Suppressor macrophage treated with lipopolysaccharide for 4 hours (primary cell): ENCODE measurements around the gene PHPT1.

ENCODE experiments used
- DNase-seq: peaks from one replicate; pipeline ENCODE4 v3.0.0-alpha.2; 2020

The PHPT1 gene

DNA sequence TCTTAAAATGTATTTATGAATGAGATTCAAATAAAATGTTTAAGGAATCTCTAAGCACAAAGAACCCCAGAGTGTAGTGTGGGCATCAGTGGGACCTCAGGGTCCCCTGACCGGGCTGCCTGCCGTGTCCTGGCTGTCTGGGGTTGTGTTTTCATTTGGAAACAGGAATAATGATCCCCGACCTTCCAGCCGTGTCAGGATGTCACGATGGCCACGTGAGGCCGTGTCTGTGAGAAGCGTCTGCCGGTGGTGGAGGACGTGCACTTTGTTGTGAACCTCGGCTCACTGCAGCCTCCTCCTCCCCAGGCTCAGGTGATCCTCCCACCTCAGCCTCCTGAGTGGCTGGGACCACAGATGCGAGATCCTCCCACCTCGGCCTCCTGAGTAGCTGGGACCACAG lies 41.5 kb downstream of the PHPT1 start:
- DNase-seq: no peak

GRCh38 chr9:136896027-136896426 lies 46.8 kb downstream of the PHPT1 start:
- DNase-seq: no peak

- no peak for DNase-seq
Observed at GRCh38 chr9:136898483-136899100, 49.4 kb downstream of the PHPT1 start.

DNA sequence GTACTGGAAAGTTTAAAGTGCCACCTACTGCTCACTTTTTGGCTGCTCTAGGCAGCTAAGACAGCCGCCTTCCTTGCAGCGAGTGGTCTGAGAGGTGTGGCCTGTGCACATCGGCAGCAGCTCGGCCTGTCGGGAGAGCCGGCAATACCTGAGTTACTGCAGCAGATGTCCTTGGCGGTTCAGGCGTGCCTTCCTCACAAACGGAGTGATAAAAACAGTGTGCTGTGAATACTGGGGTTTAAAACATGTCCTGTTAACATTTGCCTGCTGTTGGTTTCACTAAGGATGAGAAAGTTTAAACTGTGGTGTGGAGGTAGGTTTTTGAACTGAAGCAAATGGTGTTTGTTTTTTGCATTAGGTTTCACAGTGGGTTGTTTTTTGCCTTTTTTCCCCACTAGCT lies 50.0 kb downstream of the PHPT1 start:
- DNase-seq: no peak

DNA sequence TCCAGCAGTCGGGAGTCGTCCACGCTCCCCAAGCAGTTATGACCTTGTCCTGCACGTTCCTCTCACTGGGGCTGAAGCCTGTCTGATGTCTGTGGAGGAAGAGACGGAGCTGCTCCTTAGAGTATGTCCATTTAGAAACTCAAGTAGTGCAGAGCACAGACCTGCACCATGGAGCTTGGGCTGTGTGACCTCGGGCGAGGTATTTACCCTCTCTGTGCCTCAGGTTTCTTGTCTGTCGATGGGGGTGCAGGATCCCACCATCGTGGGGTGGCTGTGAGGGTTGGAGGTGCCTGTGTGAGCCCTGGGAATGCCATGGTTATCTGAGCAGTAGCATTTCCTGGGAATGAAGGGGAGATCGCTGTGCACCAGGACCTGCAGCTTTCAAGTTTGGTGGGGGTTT lies 51.3 kb downstream of the PHPT1 start:
- no peak for DNase-seq
